Activated T-cell treated with anti-CD3 and anti-CD28 coated beads, Interleukin-2, amount 50 U/mL, for 24 hours (primary cell): ENCODE data around the gene PSMC3.
"Not testable (repeated sequence)": the region's sequence is repeated elsewhere in the genome, so short reads cannot be mapped to it uniquely, and the experiment has no call there.

ENCODE experiments used
- DNase-seq: peaks from one replicate; pipeline ENCODE4 v3.0.0-alpha.2; 2020
- H3K27ac Mint-ChIP-seq: 2 replicates; pipeline ENCODE4 v1.8.0; 2020; ENCODE audit warnings: mild to moderate bottlenecking, mixed read lengths
- H3K27me3 Mint-ChIP-seq: 2 replicates; pipeline ENCODE4 v1.8.0; 2020; ENCODE audit warnings: mixed read lengths
- H3K36me3 Mint-ChIP-seq: 2 replicates; pipeline ENCODE4 v1.8.0; 2020; ENCODE audit warnings: low read depth, mixed read lengths
- H3K4me1 Mint-ChIP-seq: 2 replicates; pipeline ENCODE4 v1.8.0; 2020; ENCODE audit warnings: low read depth, mixed read lengths
- H3K4me3 Mint-ChIP-seq: 2 replicates; pipeline ENCODE4 v1.8.0; 2020; ENCODE audit warnings: mild to moderate bottlenecking, moderate library complexity, mixed read lengths
- H3K9me3 Mint-ChIP-seq: 2 replicates; pipeline ENCODE4 v1.8.0; 2020; ENCODE audit warnings: mixed read lengths

Gene PSMC3

GRCh38 chr11:47426062-47426956 lies at the start of gene PSMC3:
PSMC3 (minus strand) TSS chr11:47426439; CDS start chr11:47426279, 160 bp downstream.
- peak; percentile 100 for DNase-seq
- Mint-ChIP-seq H3K4me3 (peak within 1 kb of the TSS; percentile 100), H3K4me1 (peaks cover 30% of the 10 kb centered on the region), H3K9me3 (no peaks in the 10 kb centered on the region), H3K36me3 (peaks cover 50% of the 10 kb centered on the region), H3K27ac (peak within 1 kb of the TSS; percentile 100), H3K27me3 (no peaks in the 10 kb centered on the region)

DNA sequence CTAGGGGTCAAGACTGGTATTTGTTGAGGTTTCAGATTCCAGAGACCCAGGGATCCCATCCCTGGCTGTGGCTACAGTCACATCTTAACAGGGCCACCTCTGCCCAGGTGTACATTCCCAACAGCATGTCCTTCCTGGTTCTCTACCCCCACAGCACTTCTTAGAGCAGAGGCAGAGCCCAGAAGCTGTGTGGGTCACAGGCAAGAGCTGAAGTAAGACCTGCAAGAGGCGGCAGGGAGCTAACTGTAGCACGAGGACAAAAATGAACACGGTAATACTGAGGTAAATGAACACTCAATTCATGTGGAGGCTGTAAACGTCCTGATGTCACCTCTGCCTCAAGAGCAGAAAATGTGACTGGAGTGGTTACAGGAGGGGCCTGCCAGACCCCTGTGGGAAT lies 44.4 kb upstream of the PSMC3 start:
- Mint-ChIP-seq H3K27me3 (no peaks in the 10 kb centered on the region), H3K27ac (peak overlapping the region; percentile 71), H3K4me3 (no peak overlapping the region), H3K4me1 (peaks cover 14% of the 10 kb centered on the region), H3K9me3 (no peaks in the 10 kb centered on the region), H3K36me3 (peaks cover 98% of the 10 kb centered on the region)
- DNase-seq: no peak

DNA sequence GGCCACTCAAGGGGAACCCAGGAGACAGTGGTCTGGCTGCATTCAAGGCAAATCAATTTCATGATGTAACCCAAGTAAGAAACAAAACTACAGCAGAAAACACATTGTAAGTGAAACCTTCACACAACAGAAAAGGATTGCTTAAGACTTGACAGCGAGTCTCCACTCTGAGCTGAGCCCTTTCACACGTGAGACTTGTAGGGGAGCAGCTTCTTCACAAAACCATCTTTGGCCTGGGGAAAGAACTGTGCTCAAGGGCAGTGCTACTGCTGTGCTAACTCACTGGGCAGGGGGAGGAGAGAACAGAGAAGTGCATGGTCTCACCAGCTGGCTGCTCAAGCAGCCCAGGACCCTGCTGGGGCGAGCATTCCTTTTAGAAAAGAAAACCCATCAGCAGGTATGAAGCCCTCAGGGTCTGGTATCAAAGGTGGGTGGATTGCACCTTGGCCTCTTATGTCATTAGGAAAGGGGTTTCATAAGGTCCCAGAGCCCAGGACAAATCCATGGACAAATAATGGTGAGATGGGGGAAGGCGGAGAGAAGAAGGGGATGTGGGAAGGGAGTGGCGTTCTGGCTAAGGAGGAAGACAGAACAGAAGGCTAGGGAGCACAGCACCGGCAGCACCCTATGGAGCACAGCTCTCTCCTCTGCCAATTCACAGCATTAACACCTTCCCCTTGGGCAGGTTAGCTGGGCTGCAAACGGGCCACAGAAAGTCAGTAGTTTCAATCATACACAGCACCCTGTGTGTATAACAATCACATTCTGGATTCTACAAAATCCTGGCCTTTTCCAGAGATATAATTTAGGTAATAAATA lies 43.3 kb upstream of the PSMC3 start:
- peaks cover 17% of the 10 kb centered on the region for H3K4me1 Mint-ChIP-seq
- no peaks in the 10 kb centered on the region for H3K9me3 Mint-ChIP-seq
- H3K27ac Mint-ChIP-seq: peak overlapping the region; percentile 81
- H3K4me3 Mint-ChIP-seq: no peak overlapping the region
- peaks cover 97% of the 10 kb centered on the region for H3K36me3 Mint-ChIP-seq
- H3K27me3 Mint-ChIP-seq: no peaks in the 10 kb centered on the region
- DNase-seq: no peak

- Mint-ChIP-seq H3K4me1 (peaks cover 17% of the 10 kb centered on the region), H3K27ac (peak overlapping the region; percentile 81), H3K36me3 (peaks cover 97% of the 10 kb centered on the region), H3K9me3 (no peaks in the 10 kb centered on the region), H3K27me3 (no peaks in the 10 kb centered on the region), H3K4me3 (no peak overlapping the region)
- no peak for DNase-seq
Measured at GRCh38 chr11:47468598-47469214, 42.5 kb upstream of the PSMC3 start.

DNA sequence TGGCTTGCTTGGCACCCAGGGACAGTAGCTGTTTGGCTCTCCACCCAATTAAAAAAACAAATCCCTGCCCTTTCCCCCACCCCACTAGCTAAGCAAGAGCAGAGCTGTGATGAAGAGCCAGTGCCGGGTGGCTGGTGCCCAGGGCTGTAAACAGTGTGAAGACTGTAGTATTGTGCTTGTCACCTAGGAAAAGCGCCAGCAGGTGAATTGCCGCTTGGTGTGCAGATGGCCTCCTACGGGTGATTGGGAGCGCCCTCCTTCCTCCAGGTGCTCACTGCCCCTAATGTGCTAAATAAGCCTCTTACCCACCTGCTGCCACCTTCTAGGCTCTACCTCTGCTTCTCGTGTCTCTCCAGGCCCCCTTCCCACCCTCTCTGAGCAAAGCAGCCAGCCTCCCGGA lies 41.1 kb upstream of the PSMC3 start:
- Mint-ChIP-seq H3K27ac (peak overlapping the region; percentile 83), H3K27me3 (no peaks in the 10 kb centered on the region), H3K9me3 (no peaks in the 10 kb centered on the region), H3K4me1 (peaks cover 17% of the 10 kb centered on the region), H3K4me3 (no peak overlapping the region), H3K36me3 (peaks cover 86% of the 10 kb centered on the region)
- DNase-seq: no peak

GRCh38 chr11:47466701-47467250 lies 40.5 kb upstream of the PSMC3 start:
- H3K27me3 Mint-ChIP-seq: no peaks in the 10 kb centered on the region
- H3K4me1 Mint-ChIP-seq: peaks cover 17% of the 10 kb centered on the region
- H3K4me3 Mint-ChIP-seq: no peak overlapping the region
- peaks cover 85% of the 10 kb centered on the region for H3K36me3 Mint-ChIP-seq
- H3K9me3 Mint-ChIP-seq: no peaks in the 10 kb centered on the region
- no peak for DNase-seq
- peak overlapping the region; percentile 83 for H3K27ac Mint-ChIP-seq

DNA sequence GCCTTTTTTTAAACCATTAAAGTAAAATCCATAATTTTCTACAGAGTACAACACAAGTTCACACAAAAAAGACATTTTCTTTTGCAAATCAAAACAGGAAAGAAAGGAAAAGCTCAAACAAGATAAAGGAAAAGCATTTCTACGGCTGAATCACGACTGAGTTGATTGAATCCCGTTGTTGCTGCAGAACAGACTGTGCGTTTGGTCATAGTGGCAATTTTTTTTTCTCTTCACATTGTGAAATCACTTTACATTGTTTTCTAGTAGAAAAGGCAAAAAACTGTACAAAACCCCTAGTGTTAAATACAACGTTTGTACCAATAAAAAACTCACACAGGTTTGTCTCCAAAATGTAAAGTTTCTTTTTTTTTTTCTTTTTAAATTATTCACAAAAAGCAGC lies 40.0 kb upstream of the PSMC3 start:
- peaks cover 17% of the 10 kb centered on the region for H3K4me1 Mint-ChIP-seq
- peaks cover 81% of the 10 kb centered on the region for H3K36me3 Mint-ChIP-seq
- no peak overlapping the region for H3K4me3 Mint-ChIP-seq
- H3K27me3 Mint-ChIP-seq: no peaks in the 10 kb centered on the region
- H3K9me3 Mint-ChIP-seq: no peaks in the 10 kb centered on the region
- peak overlapping the region; percentile 76 for H3K27ac Mint-ChIP-seq
- no peak for DNase-seq

GRCh38 chr11:47464483-47464882 lies 38.2 kb upstream of the PSMC3 start:
- Mint-ChIP-seq H3K36me3 (peaks cover 72% of the 10 kb centered on the region), H3K4me3 (no peak overlapping the region), H3K27me3 (no peaks in the 10 kb centered on the region), H3K9me3 (no peaks in the 10 kb centered on the region), H3K4me1 (peaks cover 15% of the 10 kb centered on the region), H3K27ac (peak overlapping the region; percentile 59)
- no peak for DNase-seq

DNA sequence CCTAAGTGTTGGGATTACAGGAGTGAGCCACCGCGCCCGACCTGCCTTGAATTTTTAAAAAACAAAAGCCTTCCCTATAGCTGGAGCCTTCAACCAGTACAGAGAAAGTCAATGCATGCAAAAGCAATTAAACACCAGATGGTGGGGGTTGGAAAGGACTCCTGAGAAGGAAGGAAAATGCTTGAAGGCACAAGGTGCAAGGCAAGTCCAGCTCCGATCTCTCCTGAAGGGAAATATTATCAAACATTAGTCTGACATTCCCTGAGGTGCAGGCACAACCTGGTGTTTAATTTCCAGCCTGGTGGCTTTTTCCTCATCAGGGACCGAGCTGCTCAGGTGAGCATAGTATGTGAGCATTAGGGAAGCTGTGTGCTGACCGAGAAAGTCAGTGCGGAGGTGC lies 35.6 kb upstream of the PSMC3 start:
- no peak for DNase-seq
- Mint-ChIP-seq H3K4me3 (no peak overlapping the region), H3K4me1 (peaks cover 3% of the 10 kb centered on the region), H3K36me3 (peaks cover 54% of the 10 kb centered on the region), H3K27ac (peak overlapping the region; percentile 77), H3K27me3 (no peaks in the 10 kb centered on the region), H3K9me3 (no peaks in the 10 kb centered on the region)

DNA sequence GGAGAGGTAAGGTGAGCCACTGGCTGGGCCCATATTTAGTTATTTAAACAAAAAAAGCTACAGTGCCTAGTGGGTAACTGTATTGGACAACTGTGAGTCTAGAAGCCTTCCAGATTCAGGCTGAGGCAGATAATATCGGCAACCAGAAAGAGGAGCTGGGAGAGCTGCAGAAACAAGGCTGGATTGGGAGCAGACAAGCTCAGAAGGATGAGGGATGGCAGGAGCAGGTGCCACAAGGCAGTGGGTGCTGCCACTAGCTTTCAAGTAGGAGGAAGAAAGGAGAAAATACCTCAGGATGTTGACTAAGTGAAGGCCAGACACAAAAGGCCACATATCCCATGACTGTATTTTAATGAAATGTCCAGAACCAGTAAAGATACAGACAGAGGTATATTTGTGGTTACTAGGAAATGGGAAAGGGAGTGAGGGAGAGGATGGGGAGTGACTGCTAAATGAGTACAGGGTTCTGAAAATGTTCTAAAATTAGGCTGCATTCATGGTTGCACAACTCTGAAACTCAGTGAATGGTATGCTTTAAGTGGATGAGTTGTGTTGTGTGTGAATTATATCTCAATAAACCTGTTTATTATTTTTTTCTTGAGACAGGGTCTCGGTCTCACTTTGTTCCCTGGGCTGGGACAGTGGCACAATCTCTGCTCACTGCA lies 34.5 kb upstream of the PSMC3 start:
- no peak for DNase-seq
- H3K36me3 Mint-ChIP-seq: peaks cover 43% of the 10 kb centered on the region
- peak overlapping the region; percentile 44 for H3K27ac Mint-ChIP-seq
- H3K27me3 Mint-ChIP-seq: no peaks in the 10 kb centered on the region
- H3K4me3 Mint-ChIP-seq: no peak overlapping the region
- no peaks in the 10 kb centered on the region for H3K9me3 Mint-ChIP-seq
- peaks cover 3% of the 10 kb centered on the region for H3K4me1 Mint-ChIP-seq

GRCh38 chr11:47454258-47454671 lies 28.0 kb upstream of the PSMC3 start:
- DNase-seq: peak; percentile 57
- not testable (repeated sequence) for H3K36me3 Mint-ChIP-seq, H3K27ac Mint-ChIP-seq, H3K27me3 Mint-ChIP-seq, H3K4me1 Mint-ChIP-seq, H3K9me3 Mint-ChIP-seq, H3K4me3 Mint-ChIP-seq

DNA sequence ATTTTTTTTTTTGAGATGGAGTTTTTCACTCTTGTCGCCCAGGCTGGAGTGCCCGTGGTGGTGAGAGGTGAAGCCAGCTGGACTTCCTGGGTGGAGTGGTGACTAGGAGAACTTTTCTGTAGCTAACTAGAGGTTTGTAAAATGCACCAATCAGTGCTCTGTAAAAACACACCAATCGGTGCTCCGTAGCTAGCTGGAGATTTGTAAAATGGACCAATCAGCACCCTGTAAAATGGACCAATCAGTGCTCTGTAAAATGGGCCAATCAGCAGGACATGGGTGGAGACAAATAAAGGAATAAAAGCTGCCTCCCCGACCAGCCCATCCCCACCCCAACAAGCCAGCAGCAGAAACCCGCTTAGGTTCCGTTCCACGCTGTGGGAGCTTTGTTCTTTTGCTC lies 27.1 kb upstream of the PSMC3 start:
- Mint-ChIP-seq H3K36me3 (no peaks in the 10 kb centered on the region), H3K27me3 (no peaks in the 10 kb centered on the region), H3K4me1 (peaks cover 7% of the 10 kb centered on the region), H3K9me3 (no peaks in the 10 kb centered on the region), H3K27ac (no peak overlapping the region), H3K4me3 (no peak overlapping the region)
- DNase-seq: no peak

GRCh38 chr11:47451990-47452389 lies 25.8 kb upstream of the PSMC3 start:
- Mint-ChIP-seq H3K9me3 (no peaks in the 10 kb centered on the region), H3K4me1 (peaks cover 7% of the 10 kb centered on the region), H3K36me3 (no peaks in the 10 kb centered on the region), H3K27me3 (no peaks in the 10 kb centered on the region), H3K4me3 (no peak overlapping the region), H3K27ac (no peak overlapping the region)
- no peak for DNase-seq

GRCh38 chr11:47451436-47451835 lies 25.2 kb upstream of the PSMC3 start:
- no peaks in the 10 kb centered on the region for H3K9me3 Mint-ChIP-seq
- no peak overlapping the region for H3K27ac Mint-ChIP-seq
- H3K4me3 Mint-ChIP-seq: no peak overlapping the region
- DNase-seq: no peak
- peaks cover 7% of the 10 kb centered on the region for H3K4me1 Mint-ChIP-seq
- no peaks in the 10 kb centered on the region for H3K36me3 Mint-ChIP-seq
- no peaks in the 10 kb centered on the region for H3K27me3 Mint-ChIP-seq
